ENCODE data around the gene RIMBP3C. TPM values are rescaled to one million over a fixed set of nuclear protein-coding genes. Genes with fewer than 3 reads are reported as not detected.

RIMBP3C gene
- total RNA-seq, 1 donor from 2014 or later = 0.23 TPM

DNA sequence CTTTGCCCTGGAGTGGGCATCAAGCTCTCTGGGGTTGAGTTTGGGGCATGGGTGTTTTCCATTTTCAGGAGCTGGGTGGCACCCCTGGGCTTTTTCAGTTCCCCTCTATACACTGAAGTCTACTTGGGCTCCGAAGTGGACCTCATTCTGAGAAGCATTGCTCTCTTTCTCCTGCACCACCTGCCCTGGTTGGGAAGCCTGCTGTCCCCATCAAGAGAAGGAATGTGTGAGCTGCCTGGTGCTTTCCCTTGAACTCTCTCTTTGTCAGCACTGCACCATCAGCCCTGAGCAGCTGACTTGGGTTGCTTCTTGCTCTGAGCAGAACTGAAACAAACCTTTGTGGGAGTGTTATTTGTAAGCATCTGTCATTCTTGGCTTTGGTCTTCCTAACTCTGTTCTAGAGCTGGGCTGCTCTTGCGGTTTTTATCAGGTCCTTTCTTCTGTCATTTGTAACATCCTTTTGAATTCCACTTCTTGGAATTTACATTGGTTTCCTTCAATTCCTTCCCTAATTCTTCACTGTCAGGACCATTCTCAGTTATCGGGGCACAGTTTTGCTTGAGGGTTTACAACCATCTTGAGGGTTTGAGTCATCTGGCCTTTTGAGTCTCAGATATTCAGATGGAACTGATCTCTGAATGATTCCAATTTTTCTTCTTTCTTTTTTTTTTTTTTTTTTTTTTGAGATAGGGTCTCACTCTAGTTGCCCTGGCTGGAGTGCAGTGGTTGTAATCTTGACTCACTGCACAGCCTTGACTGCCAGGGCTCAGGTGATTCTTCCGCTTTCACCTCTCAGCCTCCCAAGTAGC lies 36.7 kb upstream of the RIMBP3C start:
- no peak for FAIRE-seq
- no peak overlapping the region for H3K4me3 ChIP-seq (ENCODE audit: insufficient read depth, low read depth, low read length)
- no peak overlapping the region for H3K4me2 ChIP-seq (ENCODE audit: low read length)
- H3K4me1 Mint-ChIP-seq (ENCODE audit: low read depth, unreplicated experiment) = peaks cover 31% of the 10 kb centered on the region
- H3K9me3 ChIP-seq (ENCODE audit: insufficient read depth, low read depth, low read length) = no peaks in the 10 kb centered on the region
- H3K27ac Mint-ChIP-seq (ENCODE audit: unreplicated experiment) = peak overlapping the region; percentile 34
- no peak overlapping the region for H2AFZ ChIP-seq (ENCODE audit: low read depth, low read length)
- H3K36me3 Mint-ChIP-seq (ENCODE audit: low read depth, unreplicated experiment) = peaks cover 15% of the 10 kb centered on the region
- DNase-seq (ENCODE audit: low read depth) = peak; percentile 75
- no peaks in the 10 kb centered on the region for H3K27me3 Mint-ChIP-seq (ENCODE audit: low read depth, unreplicated experiment)
- no peak for TF ChIP-seq EZH2 (IDR thresholded peaks at IDR 0.05; ENCODE audit: insufficient read depth, low read length)
- TF ChIP-seq, protein P1, sequence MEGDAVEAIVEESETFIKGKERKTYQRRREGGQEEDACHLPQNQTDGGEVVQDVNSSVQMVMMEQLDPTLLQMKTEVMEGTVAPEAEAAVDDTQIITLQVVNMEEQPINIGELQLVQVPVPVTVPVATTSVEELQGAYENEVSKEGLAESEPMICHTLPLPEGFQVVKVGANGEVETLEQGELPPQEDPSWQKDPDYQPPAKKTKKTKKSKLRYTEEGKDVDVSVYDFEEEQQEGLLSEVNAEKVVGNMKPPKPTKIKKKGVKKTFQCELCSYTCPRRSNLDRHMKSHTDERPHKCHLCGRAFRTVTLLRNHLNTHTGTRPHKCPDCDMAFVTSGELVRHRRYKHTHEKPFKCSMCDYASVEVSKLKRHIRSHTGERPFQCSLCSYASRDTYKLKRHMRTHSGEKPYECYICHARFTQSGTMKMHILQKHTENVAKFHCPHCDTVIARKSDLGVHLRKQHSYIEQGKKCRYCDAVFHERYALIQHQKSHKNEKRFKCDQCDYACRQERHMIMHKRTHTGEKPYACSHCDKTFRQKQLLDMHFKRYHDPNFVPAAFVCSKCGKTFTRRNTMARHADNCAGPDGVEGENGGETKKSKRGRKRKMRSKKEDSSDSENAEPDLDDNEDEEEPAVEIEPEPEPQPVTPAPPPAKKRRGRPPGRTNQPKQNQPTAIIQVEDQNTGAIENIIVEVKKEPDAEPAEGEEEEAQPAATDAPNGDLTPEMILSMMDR (IDR thresholded peaks at IDR 0.05; ENCODE audit: insufficient read depth, low read depth, low read length) = no peak
- no peak overlapping the region for H3K9ac ChIP-seq (ENCODE audit: low read length)
- H3K79me2 ChIP-seq (ENCODE audit: insufficient read depth, low read length) = peaks cover 98% of the 10 kb centered on the region
- H3K36me3 ChIP-seq (ENCODE audit: insufficient read depth, low read length) = peaks cover under 1% of the 10 kb centered on the region
- no peaks in the 10 kb centered on the region for H3K27me3 ChIP-seq (ENCODE audit: insufficient read depth, low read length)
- H4K20me1 ChIP-seq (ENCODE audit: insufficient read depth, low read length) = peaks cover 95% of the 10 kb centered on the region
- H3K27ac ChIP-seq (ENCODE audit: low read depth, low read length) = no peak overlapping the region
- peaks cover 4% of the 10 kb centered on the region for H3K4me1 ChIP-seq (ENCODE audit: insufficient read depth, low read length)
- H3K4me3 Mint-ChIP-seq (ENCODE audit: unreplicated experiment) = peak overlapping the region; percentile 41
- H3K9me3 Mint-ChIP-seq (ENCODE audit: unreplicated experiment) = no peaks in the 10 kb centered on the region

DNA sequence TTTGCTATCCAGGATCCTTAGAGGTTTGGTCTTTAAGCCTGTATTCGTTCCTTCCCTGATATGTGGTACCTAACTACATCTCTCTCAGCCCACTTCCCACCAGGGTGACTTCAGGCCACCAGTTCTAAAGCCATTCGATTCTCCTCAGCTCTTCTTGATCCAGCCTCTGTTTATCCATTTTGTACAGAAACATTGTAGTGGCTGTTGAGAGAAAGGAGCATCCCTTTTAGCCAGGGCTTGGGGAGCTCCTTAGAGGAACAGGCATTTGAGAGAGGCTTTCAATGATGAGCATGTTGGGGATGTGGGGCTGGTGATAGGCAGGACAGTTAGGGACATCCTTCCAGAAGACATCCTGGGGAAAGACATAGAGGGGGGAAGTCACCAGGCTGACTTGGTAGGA lies 34.1 kb upstream of the RIMBP3C start:
- FAIRE-seq = no peak
- Histone ChIP-seq H3K9ac (ENCODE audit: low read length) (no peak overlapping the region), H3K4me3 (ENCODE audit: insufficient read depth, low read depth, low read length) (no peak overlapping the region), H2AFZ (ENCODE audit: low read depth, low read length) (no peak overlapping the region), H3K9me3 (ENCODE audit: insufficient read depth, low read depth, low read length) (no peaks in the 10 kb centered on the region), H3K36me3 (ENCODE audit: insufficient read depth, low read length) (no peaks in the 10 kb centered on the region), H3K27me3 (ENCODE audit: insufficient read depth, low read length) (no peaks in the 10 kb centered on the region), H4K20me1 (ENCODE audit: insufficient read depth, low read length) (peaks cover 95% of the 10 kb centered on the region), H3K79me2 (ENCODE audit: insufficient read depth, low read length) (peaks cover 98% of the 10 kb centered on the region), H3K4me2 (ENCODE audit: low read length) (no peak overlapping the region), H3K4me1 (ENCODE audit: insufficient read depth, low read length) (peaks cover 4% of the 10 kb centered on the region), H3K27ac (ENCODE audit: low read depth, low read length) (no peak overlapping the region)
- no peak for TF ChIP-seq EZH2 (IDR thresholded peaks at IDR 0.05; ENCODE audit: insufficient read depth, low read length)
- TF ChIP-seq, protein P1 (IDR thresholded peaks at IDR 0.05; ENCODE audit: insufficient read depth, low read depth, low read length) = no peak
- H3K36me3 Mint-ChIP-seq (ENCODE audit: low read depth, unreplicated experiment) = peaks cover 11% of the 10 kb centered on the region
- peaks cover 28% of the 10 kb centered on the region for H3K4me1 Mint-ChIP-seq (ENCODE audit: low read depth, unreplicated experiment)
- no peaks in the 10 kb centered on the region for H3K27me3 Mint-ChIP-seq (ENCODE audit: low read depth, unreplicated experiment)
- no peaks in the 10 kb centered on the region for H3K9me3 Mint-ChIP-seq (ENCODE audit: unreplicated experiment)
- no peak overlapping the region for H3K4me3 Mint-ChIP-seq (ENCODE audit: unreplicated experiment)
- peak overlapping the region; percentile 91 for H3K27ac Mint-ChIP-seq (ENCODE audit: unreplicated experiment)
- DNase-seq (ENCODE audit: low read depth) = no peak

All from astrocyte (in vitro differentiated cells and primary cell).